Raji (cell line): ENCODE results near the gene AGBL1.

Experiments used
- POLR2A ChIP-seq: IDR thresholded peaks from 2 replicates; pipeline ENCODE4 v1.6.1; 2011; ENCODE audit warnings: low read depth, low read length, control low read depth; ENCODE audit not compliant: insufficient read depth

Gene AGBL1

GRCh38 chr15:86236356-86237110 lies 156.9 kb downstream of the AGBL1 start:
- TF ChIP-seq POLR2A, result no peak

- TF ChIP-seq POLR2A, result no peak
These were observed 157.4 kb downstream of the AGBL1 start for GRCh38 chr15:86237111-86237500.

GRCh38 chr15:86247249-86247955 lies 167.7 kb downstream of the AGBL1 start:
- TF ChIP-seq POLR2A, result no peak

- no peak for TF ChIP-seq POLR2A
These were observed 175.6 kb downstream of the AGBL1 start for GRCh38 chr15:86255247-86255646.

DNA sequence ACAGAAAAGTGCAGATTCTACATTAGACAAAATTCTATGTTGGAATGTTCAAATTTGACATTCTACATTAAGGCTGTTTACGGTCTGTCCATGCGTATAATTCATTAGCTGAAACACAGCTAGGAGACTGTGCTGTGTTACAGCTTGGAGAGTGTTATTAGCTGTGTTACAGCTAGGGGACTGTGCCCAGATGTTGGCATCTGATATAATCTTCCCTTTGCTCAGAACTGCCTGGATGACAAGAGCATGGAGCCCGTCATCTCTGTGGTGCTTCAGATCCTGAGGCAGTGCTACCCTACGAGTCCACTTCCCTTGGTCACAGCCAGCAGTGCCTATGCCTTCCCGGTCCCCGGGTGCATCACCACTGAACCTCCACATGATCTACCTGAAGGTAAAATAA lies 177.0 kb downstream of the AGBL1 start:
- no peak for TF ChIP-seq POLR2A

DNA sequence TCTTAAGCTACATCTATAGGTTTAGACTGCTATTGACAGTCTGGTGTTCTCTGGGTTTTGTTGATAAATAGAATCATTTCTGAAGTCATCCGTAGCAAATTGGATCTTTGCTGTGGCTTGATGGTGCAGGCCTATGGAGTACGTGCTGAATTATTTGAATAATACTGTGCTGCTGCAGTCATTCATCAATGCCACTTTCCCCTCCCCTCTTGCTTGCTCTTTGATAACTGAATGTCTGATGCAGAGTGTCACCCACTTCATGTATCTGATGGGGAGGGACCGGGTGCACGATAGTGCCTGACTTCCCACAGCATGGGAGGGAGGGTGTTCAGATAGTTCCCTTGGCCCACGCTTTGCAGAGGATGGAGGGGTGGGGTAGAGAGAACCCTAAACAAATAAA lies 179.9 kb downstream of the AGBL1 start:
- no peak for TF ChIP-seq POLR2A

DNA sequence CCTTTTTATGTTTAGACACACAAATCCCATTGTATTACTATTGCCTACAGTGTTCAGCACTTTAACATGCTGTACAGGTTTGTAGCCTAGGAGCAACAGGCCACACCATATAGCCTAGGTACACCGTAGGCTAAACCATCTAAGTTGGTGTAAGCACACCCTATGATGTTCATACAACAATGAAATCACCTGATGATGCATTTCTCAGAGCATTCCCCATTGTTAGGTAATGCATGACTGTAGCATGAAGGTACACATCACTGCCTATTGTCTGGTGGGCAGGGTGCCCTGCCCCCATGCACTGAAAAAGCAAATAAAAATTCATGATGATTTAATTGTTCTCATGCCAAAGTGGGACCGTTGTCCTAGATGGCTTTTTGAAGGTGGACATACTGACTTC lies 183.6 kb downstream of the AGBL1 start:
- TF ChIP-seq POLR2A, result no peak

DNA sequence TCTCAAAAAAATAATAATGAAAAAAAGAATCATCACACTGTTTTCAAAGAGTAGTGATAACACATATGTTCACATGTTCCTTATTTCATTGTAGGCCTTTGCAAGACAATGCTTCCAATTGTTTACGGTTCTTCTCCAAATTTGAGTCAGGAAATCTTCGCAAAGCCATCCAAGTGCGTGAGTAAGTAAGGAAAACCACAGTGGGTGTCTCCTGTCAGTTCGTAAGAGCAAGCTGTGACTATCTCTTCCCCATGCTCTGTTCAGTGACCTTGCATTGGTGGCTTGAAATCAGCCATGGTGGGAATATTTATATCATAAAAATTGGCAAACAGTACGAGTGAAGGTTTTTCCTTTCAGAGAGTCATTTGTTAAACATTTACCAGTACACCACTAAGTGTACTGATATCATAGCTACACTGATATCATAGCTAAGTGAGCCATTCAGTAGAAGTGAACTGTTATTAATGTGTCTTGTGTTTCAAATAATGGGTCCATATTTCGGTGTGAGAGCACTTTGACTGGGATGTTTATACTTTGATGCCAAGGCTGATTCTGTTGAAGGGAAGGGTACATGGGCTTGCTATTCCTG lies 187.3 kb downstream of the AGBL1 start:
- TF ChIP-seq POLR2A, result no peak

DNA sequence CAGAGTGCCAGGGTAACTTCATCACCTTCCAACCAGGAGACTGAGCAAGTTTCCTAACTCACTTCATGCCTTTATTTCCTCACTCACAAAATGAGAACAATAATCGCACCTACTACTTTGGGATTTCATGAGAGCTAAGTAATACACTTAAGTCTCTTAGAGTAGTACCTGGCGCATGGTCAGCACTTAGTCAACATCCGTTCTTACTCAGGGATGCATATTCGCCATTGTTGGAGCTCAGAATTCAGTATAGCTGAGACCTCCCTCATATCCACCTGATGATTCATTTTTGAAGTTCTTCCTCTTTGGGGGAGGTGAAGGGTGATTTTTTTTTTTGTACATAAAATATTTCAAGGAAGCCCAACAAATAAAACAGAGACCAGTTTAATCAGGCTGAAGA lies 188.2 kb downstream of the AGBL1 start:
- TF ChIP-seq POLR2A, result no peak

- TF ChIP-seq POLR2A, result no peak
These were observed 188.9 kb downstream of the AGBL1 start for GRCh38 chr15:86268558-86268957.

GRCh38 chr15:86273309-86273708 lies 193.6 kb downstream of the AGBL1 start:
- no peak for TF ChIP-seq POLR2A

- no peak for TF ChIP-seq POLR2A
These were observed 195.7 kb downstream of the AGBL1 start for GRCh38 chr15:86275361-86275760.

- no peak for TF ChIP-seq POLR2A
These were observed 198.9 kb downstream of the AGBL1 start for GRCh38 chr15:86278586-86278985.

- no peak for TF ChIP-seq POLR2A
These were observed 205.0 kb downstream of the AGBL1 start for GRCh38 chr15:86284635-86285034.

DNA sequence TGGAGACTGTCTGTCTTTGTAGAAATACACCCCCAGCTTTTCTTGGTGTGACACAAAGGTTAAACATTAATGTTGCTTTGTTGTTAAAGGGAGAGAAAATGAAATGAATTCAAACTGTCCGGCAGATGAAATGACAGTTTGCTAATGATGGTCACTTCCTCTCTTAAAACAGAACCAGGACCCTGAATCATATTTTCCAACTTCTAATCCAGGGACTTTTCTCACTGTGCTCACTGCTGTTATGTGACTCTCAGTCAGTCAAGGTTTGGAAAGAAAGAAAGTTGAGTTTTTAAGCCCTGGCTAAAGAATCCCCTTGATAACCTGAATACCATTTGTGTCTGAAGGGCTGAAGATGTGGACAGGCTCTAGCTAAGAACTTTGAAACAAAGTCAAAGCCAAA lies 215.8 kb downstream of the AGBL1 start:
- no peak for TF ChIP-seq POLR2A

- no peak for TF ChIP-seq POLR2A
These were observed 217.1 kb downstream of the AGBL1 start for GRCh38 chr15:86296769-86297168.
